PC-9 (cell line): Measurements from ENCODE around the gene ANKRD9. TPM values are rescaled to one million over a fixed set of nuclear protein-coding genes. Genes with fewer than 3 reads are reported as not detected.

Experiments used
- BruUV-seq: library from RNA; stranded (reverse); fragments of 400-500 nt; replicated peaks from 2 replicates; lab custom pipeline; 2021; lab: Mats Ljungman, UMichigan
- CTCF ChIA-PET: fragments of 300-600 bp; sonication (Branson Sonifier 250); formaldehyde crosslinking; loops from one replicate; lab custom pipeline; 2022; ENCODE audit warnings: antibody characterized with exemption; lab: Charles Lee
- POLR2A ChIA-PET: fragments of 300-600 bp; sonication (Branson Sonifier 250); formaldehyde crosslinking; loops from one replicate; lab custom pipeline; 2022; ENCODE audit warnings: antibody characterized with exemption; ENCODE audit not compliant: unreplicated experiment; lab: Charles Lee
- DNase-seq, 2 experiments: peaks; one replicate each; pipeline versions ENCODE4 v3.0.0 to v3.0.0-alpha.2; 2015 to 2022; ENCODE audit warnings: mixed read lengths in 1 of 2
- H2AFZ ChIP-seq: fragments of 200-600 bp; sonication (generic); 2 replicates; pipeline ENCODE4 v1.8.1; 2017; ENCODE audit warnings: antibody characterized with exemption
- H3F3A ChIP-seq: fragments of 200-600 bp; sonication (generic); 2 replicates; pipeline ENCODE4 v1.8.1; 2017; ENCODE audit warnings: antibody characterized with exemption, mild to moderate bottlenecking, low read depth; ENCODE audit not compliant: insufficient read depth
- H3K27ac ChIP-seq: fragments of 200-600 bp; sonication (generic); 2 replicates; pipeline ENCODE4 v1.6.1; 2016; ENCODE audit warnings: mixed run types
- H3K27me3 ChIP-seq: fragments of 200-600 bp; sonication (generic); 2 replicates; pipeline ENCODE4 v1.6.1; 2016; ENCODE audit warnings: low read depth, mixed run types; ENCODE audit not compliant: insufficient read depth
- H3K36me3 ChIP-seq: fragments of 200-600 bp; sonication (generic); 2 replicates; pipeline ENCODE4 v1.6.1; 2016; ENCODE audit warnings: low read depth, mixed run types
- H3K4me1 ChIP-seq: fragments of 200-600 bp; sonication (generic); replicated peaks from 2 replicates; pipeline ENCODE4 v1.6.1; 2016; ENCODE audit warnings: mixed run types; ENCODE audit not compliant: insufficient read depth
- H3K4me2 ChIP-seq: fragments of 200-600 bp; sonication (generic); 2 replicates; pipeline ENCODE4 v1.6.1; 2017; ENCODE audit warnings: mixed run types
- H3K4me3 ChIP-seq: fragments of 200-600 bp; sonication (generic); 2 replicates; pipeline ENCODE4 v1.6.1; 2016; ENCODE audit warnings: mixed run types
- H3K79me2 ChIP-seq: fragments of 200-600 bp; sonication (generic); 2 replicates; pipeline ENCODE4 v1.6.1; 2017; ENCODE audit warnings: low read depth, mixed run types
- H3K9me2 ChIP-seq: fragments of 200-600 bp; sonication (generic); 2 replicates; pipeline ENCODE4 v1.8.1; 2017; ENCODE audit warnings: mild to moderate bottlenecking; ENCODE audit not compliant: insufficient read depth
- H3K9me3 ChIP-seq: fragments of 200-600 bp; sonication (generic); 2 replicates; pipeline ENCODE4 v1.8.1; 2016; ENCODE audit warnings: low read depth; ENCODE audit not compliant: insufficient read depth
- H4K20me1 ChIP-seq: fragments of 200-600 bp; sonication (generic); 2 replicates; pipeline ENCODE4 v1.8.1; 2017; ENCODE audit not compliant: insufficient read depth
- CTCF ChIP-seq: fragments of 200-600 bp; sonication (generic); conservative IDR thresholded peaks from 2 replicates; pipeline ENCODE4 v1.6.1; 2017; ENCODE audit warnings: mixed run types, antibody characterized with exemption, mild to moderate bottlenecking, moderate library complexity
- EZH2 ChIP-seq: fragments of 200-600 bp; sonication (generic); IDR thresholded peaks from 2 replicates; pipeline ENCODE4 v1.8.0; 2017; ENCODE audit warnings: antibody characterized with exemption, low read depth
- intact Hi-C: fragments of 100-400 bp; cut with micrococcal nuclease; formaldehyde crosslinking; loops from one replicate; pipeline ENCODE4 v1.10.0; 2022; ENCODE audit not compliant: unreplicated experiment
- total RNA-seq: library from RNA; stranded (reverse); gene quantifications from 2 replicates; pipeline ENCODE4 v1.2.3, GENCODE V29; 2021

ANKRD9 gene
- total RNA-seq, 1 experiment from 2014 or later, result 44.6 TPM

DNA sequence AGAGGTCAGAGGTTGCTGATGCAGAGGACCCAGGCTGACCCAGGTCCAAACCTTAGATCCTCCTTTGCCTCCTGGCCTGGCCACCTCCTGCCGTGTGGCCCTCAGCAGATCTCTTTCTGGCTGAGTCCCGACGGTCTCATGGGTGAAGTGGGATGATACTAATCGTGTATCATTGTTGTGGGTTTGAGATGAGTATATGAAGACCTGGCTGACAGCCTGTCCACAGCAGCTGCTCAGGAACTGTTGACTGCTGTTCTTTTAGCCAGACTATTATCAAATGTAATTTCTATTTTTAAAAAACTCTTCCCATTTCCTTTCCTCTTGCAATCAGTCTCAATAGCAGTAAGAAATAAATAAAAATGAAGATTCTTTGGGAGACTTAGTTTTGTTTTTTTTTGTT lies 45.6 kb downstream of the ANKRD9 start:
- H4K20me1 ChIP-seq, result no peaks in the 10 kb centered on the region
- H3K4me1 ChIP-seq, result peaks cover 7% of the 10 kb centered on the region
- H3K27ac ChIP-seq, result no peak overlapping the region
- no peaks in the 10 kb centered on the region for H3K27me3 ChIP-seq
- H3K9me2 ChIP-seq, result no peaks in the 10 kb centered on the region
- intact Hi-C loops, result no loop called here
- TF ChIP-seq EZH2 (no peak), CTCF (no peak)
- H3F3A ChIP-seq, result peaks cover 7% of the 10 kb centered on the region
- H3K4me2 ChIP-seq, result no peak overlapping the region
- peaks cover 19% of the 10 kb centered on the region for H3K9me3 ChIP-seq
- H3K4me3 ChIP-seq, result no peak overlapping the region
- no peak overlapping the region for H2AFZ ChIP-seq
- H3K79me2 ChIP-seq, result no peaks in the 10 kb centered on the region
- peaks cover 25% of the 10 kb centered on the region for H3K36me3 ChIP-seq
- POLR2A ChIA-PET, result no interaction called here
- no TSS peak for BruUV-seq
- CTCF ChIA-PET, result no interaction called here
- DNase-seq, result no peak

DNA sequence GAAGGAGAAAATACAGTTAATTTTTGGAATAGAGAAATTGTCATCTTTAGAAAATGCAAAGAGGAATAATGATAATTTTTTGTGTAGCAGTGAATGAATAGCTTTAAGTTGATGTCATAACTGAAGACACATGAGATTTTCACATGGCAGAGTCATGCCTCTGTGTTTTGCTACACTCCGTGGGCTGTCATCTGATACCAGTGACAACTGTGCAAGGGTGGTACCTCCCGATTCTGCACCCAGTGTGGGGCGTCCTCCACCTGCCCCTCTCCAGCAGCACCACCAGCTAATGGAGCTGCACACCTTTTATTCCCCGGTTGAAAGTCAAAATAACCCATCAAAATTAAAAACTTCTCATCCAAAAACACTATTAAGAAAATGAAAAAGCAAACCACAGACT lies 47.2 kb downstream of the ANKRD9 start:
- H3K9me3 ChIP-seq, result peaks cover 4% of the 10 kb centered on the region; the same call in 1 of the 2 replicates
- CTCF ChIA-PET, result interaction anchor here (0.5 kb wide), 1 partner anchor 1036 kb away, joined by 4 read pairs; no protein-coding TSS in a partner anchor
- H4K20me1 ChIP-seq, result no peaks in the 10 kb centered on the region
- DNase-seq, result no peak
- no peaks in the 10 kb centered on the region; the same call in 1 of the 2 replicates for H3F3A ChIP-seq
- peaks cover 9% of the 10 kb centered on the region for H3K36me3 ChIP-seq
- POLR2A ChIA-PET, result no interaction called here
- H3K4me3 ChIP-seq, result no peak overlapping the region
- H3K9me2 ChIP-seq, result no peaks in the 10 kb centered on the region
- no TSS peak for BruUV-seq
- intact Hi-C loops, result no loop called here
- no peak overlapping the region for H3K27ac ChIP-seq
- H3K4me2 ChIP-seq, result no peak overlapping the region
- H2AFZ ChIP-seq, result no peak overlapping the region
- no peaks in the 10 kb centered on the region for H3K27me3 ChIP-seq
- no peak for TF ChIP-seq CTCF
- no peak for TF ChIP-seq EZH2
- H3K4me1 ChIP-seq, result no peaks in the 10 kb centered on the region
- no peaks in the 10 kb centered on the region for H3K79me2 ChIP-seq

DNA sequence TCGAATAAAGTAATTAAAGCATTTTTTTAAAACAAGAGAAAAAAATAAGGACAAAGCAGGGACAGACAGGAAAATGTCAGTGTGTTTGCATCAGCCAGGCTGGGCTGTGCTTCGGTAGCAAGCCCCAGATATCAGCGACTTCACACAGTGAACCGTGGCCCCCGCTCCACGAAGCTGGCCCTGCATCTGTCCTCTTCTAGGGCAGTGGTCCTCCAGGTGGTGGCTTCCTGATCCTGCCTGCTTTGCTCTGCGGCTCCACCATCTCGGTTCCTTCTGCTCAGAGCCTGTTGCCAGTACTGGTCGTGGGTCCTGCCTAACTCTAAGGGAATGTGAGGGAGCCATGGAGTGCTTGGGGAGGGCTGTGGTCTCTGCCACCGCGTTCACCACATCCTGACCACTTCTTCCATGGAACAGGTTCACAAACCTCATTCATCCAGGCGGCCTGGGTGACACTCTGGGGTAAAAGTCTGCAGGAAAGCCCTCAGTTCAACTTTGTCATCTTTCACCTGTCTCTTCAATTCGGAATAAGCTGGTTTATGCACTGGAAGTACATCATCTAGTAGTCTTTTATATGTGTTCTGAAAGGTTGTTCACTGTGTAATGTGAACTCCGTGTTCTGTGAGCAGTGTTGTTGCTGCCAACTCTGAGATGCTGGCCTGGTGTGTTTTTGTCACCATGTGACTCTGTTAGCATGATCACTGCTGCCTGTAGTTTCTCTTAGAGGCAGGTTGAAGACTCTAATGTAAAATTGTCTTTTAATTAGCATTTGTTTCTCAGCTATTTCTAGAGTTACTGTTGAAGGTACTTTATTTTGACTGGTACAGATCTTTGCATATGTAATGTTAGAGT lies 47.9 kb downstream of the ANKRD9 start:
- no peaks in the 10 kb centered on the region; the same call in 1 of the 2 replicates for H3F3A ChIP-seq
- no peak overlapping the region for H3K27ac ChIP-seq
- H2AFZ ChIP-seq, result no peak overlapping the region
- H3K79me2 ChIP-seq, result no peaks in the 10 kb centered on the region
- no peak overlapping the region for H3K4me3 ChIP-seq
- intact Hi-C loops, result no loop called here
- no peak for DNase-seq
- H3K27me3 ChIP-seq, result no peaks in the 10 kb centered on the region
- no peak overlapping the region for H3K4me2 ChIP-seq
- ChIA-PET POLR2A (no interaction called here), CTCF (interaction anchor here (0.5 kb wide), 1 partner anchor 1036 kb away, joined by 4 read pairs; no protein-coding TSS in a partner anchor)
- H3K36me3 ChIP-seq, result peaks cover 3% of the 10 kb centered on the region
- TF ChIP-seq CTCF, result no peak
- TF ChIP-seq EZH2, result no peak
- no peaks in the 10 kb centered on the region for H3K9me2 ChIP-seq
- no peaks in the 10 kb centered on the region for H3K4me1 ChIP-seq
- H4K20me1 ChIP-seq, result no peaks in the 10 kb centered on the region
- BruUV-seq, result no TSS peak
- no peaks in the 10 kb centered on the region for H3K9me3 ChIP-seq
